HCT116 (cell line): ENCODE measurements around the gene TBC1D2. TPM values are rescaled to one million over a fixed set of nuclear protein-coding genes. Genes with fewer than 3 reads are reported as not detected.

Experiments
- ATAC-seq: fragments of 200-7000 bp; cut with Tn5 transposase; 2 replicates; pipeline ENCODE4 v1.9.1; 2020; ENCODE audit warnings: mild to moderate bottlenecking, moderate library complexity
- BruUV-seq: library from RNA; stranded (reverse); fragments of 400-500 nt; replicated peaks from 2 replicates; lab custom pipeline; 2021; lab: Mats Ljungman, UMichigan
- CTCF ChIA-PET: fragments of 300-600 bp; sonication (Branson Sonifier 250); formaldehyde crosslinking; loops from one replicate; lab custom pipeline; 2021; ENCODE audit warnings: antibody characterized with exemption; lab: Charles Lee
- POLR2A ChIA-PET: fragments of 300-600, 350-600 bp; sonication (Branson Sonifier 250); formaldehyde crosslinking; loops from one replicate; lab custom pipeline; 2021; ENCODE audit warnings: antibody characterized with exemption; lab: Charles Lee
- RAD21 ChIA-PET, 2 experiments: fragments of 300-600 bp; sonication (Branson Sonifier 250); formaldehyde crosslinking; loops; one replicate each; lab custom pipeline; 2023; ENCODE audit warnings: low total read pairs in 2 of 2; ENCODE audit not compliant: uncharacterized antibody in 2 of 2, unreplicated experiment in 2 of 2, low non-redundant PET in 1 of 2; lab: Charles Lee
- DNase-seq: peaks from one replicate; pipeline ENCODE4 v3.0.0-alpha.2; 2010; ENCODE audit warnings: low read depth, low spot score
- H2AFZ ChIP-seq: fragments of 200-600 bp; shearing (Covaris generic), sonication (generic); 2 replicates; pipeline ENCODE4 v1.6.1; 2017; ENCODE audit warnings: low read depth, mixed run types, mixed read lengths, antibody characterized with exemption, low read length; ENCODE audit not compliant: poor library complexity, severe bottlenecking
- H3K27ac ChIP-seq: 2 replicates; pipeline ENCODE4 v1.5.1; 2012; ENCODE audit warnings: low read depth, low read length
- H3K27me3 ChIP-seq: fragments of 200-600 bp; sonication (generic); 2 replicates; pipeline ENCODE4 v1.6.1; 2016; ENCODE audit warnings: mixed run types, low read length, mixed read lengths; ENCODE audit not compliant: insufficient read depth
- H3K36me3 ChIP-seq, 2 experiments: fragments of 200-500 bp in 1 of 2; fragments of 200-600 bp in 1 of 2; sonication (Bioruptor generic) in 1 of 2; sonication (generic) in 1 of 2; 2 replicates each; pipeline versions ENCODE4 v1.5.1 to v1.6.1; 2014 to 2016; ENCODE audit warnings: low read length in 2 of 2, inconsistent platforms in 1 of 2, mixed read lengths in 1 of 2, mixed run types in 1 of 2; ENCODE audit not compliant: insufficient read depth in 2 of 2, control insufficient read depth in 1 of 2
- H3K4me1 ChIP-seq, 2 experiments: fragments of 200-600 bp in 1 of 2; sonication (generic) in 1 of 2; 2 replicates each; pipeline versions ENCODE4 v1.5.1 to v1.6.1; 2012 to 2017; ENCODE audit warnings: low read length in 2 of 2, inconsistent platforms in 1 of 2, mild to moderate bottlenecking in 1 of 2, mixed read lengths in 1 of 2, mixed run types in 1 of 2, moderate library complexity in 1 of 2; ENCODE audit not compliant: insufficient read depth in 2 of 2, control insufficient read depth in 1 of 2
- H3K4me2 ChIP-seq: fragments of 200-600 bp; sonication (generic); 2 replicates; pipeline ENCODE4 v1.6.1; 2017; ENCODE audit warnings: mixed run types, low read length, mixed read lengths
- H3K4me3 ChIP-seq, 2 experiments: fragments of 200-600 bp in 1 of 2; sonication (generic) in 1 of 2; replicated peaks in 1 of 2; 2 replicates each; pipeline ENCODE4 v1.5.1; 2011 to 2016; ENCODE audit warnings: low read length in 2 of 2, control low read depth in 1 of 2, low read depth in 1 of 2, mild to moderate bottlenecking in 1 of 2, mixed read lengths in 1 of 2, mixed run types in 1 of 2
- H3K79me2 ChIP-seq: fragments of 200-600 bp; sonication (generic); 2 replicates; pipeline ENCODE4 v1.6.1; 2017; ENCODE audit warnings: mild to moderate bottlenecking, mixed run types, low read length, moderate library complexity, mixed read lengths; ENCODE audit not compliant: insufficient read depth
- H3K9ac ChIP-seq: fragments of 200-600 bp; sonication (generic); 2 replicates; pipeline ENCODE4 v1.6.1; 2016; ENCODE audit warnings: low read length, mixed read lengths
- H3K9me2 ChIP-seq: fragments of 200-600 bp; sonication (generic), shearing (Covaris generic); 2 replicates; pipeline ENCODE4 v1.6.1; 2017; ENCODE audit warnings: mixed run types, mild to moderate bottlenecking, moderate library complexity; ENCODE audit not compliant: insufficient read depth
- H3K9me3 ChIP-seq, 2 experiments: fragments of 200-500 bp in 1 of 2; fragments of 200-600 bp in 1 of 2; sonication (Bioruptor generic) in 1 of 2; sonication (generic) in 1 of 2; 2 replicates each; pipeline ENCODE4 v1.6.1; 2014 to 2017; ENCODE audit warnings: low read length in 2 of 2, mixed read lengths in 2 of 2, inconsistent platforms in 1 of 2, low read depth in 1 of 2, mild to moderate bottlenecking in 1 of 2, mixed run types in 1 of 2, moderate library complexity in 1 of 2; ENCODE audit not compliant: control insufficient read depth in 1 of 2, insufficient read depth in 1 of 2
- H4K20me1 ChIP-seq: fragments of 200-600 bp; sonication (generic), shearing (Covaris generic); 2 replicates; pipeline ENCODE4 v1.6.1; 2017; ENCODE audit warnings: mixed run types, mild to moderate bottlenecking, moderate library complexity; ENCODE audit not compliant: insufficient read depth
- CEBPB ChIP-seq: IDR thresholded peaks from 2 replicates; pipeline ENCODE4 v1.6.1; 2012; ENCODE audit warnings: low read depth
- EZH2 ChIP-seq: fragments of 200-600 bp; sonication (generic); IDR thresholded peaks from 2 replicates; pipeline ENCODE4 v1.6.1; 2017; ENCODE audit warnings: antibody characterized with exemption, mixed run types
- FOSL1 ChIP-seq: IDR thresholded peaks from 2 replicates; pipeline ENCODE4 v1.6.1; 2012; ENCODE audit warnings: low read depth
- JUND ChIP-seq: IDR thresholded peaks from 2 replicates; pipeline ENCODE4 v1.6.1; 2012
- POLR2AphosphoS5 ChIP-seq: IDR thresholded peaks from 2 replicates; pipeline ENCODE4 v1.6.1; 2011; ENCODE audit warnings: mild to moderate bottlenecking, low read depth, low read length, moderate library complexity
- RAD21 ChIP-seq: IDR thresholded peaks from 2 replicates; pipeline ENCODE4 v1.6.1; 2012; ENCODE audit warnings: low read depth, mild to moderate bottlenecking
- SIN3A ChIP-seq: IDR thresholded peaks from 2 replicates; pipeline ENCODE4 v1.6.1; 2012; ENCODE audit warnings: low read depth
- SP1 ChIP-seq: IDR thresholded peaks from 2 replicates; pipeline ENCODE4 v1.6.1; 2012; ENCODE audit warnings: low read depth
- TCF7L2 ChIP-seq: IDR thresholded peaks from 2 replicates; pipeline ENCODE4 v1.7.0; 2011; ENCODE audit warnings: borderline replicate concordance, inconsistent platforms; ENCODE audit not compliant: insufficient read depth, insufficient read length; ENCODE audit errors: extremely low read depth
- YY1 ChIP-seq: IDR thresholded peaks from 2 replicates; pipeline ENCODE4 v1.6.1; 2011; ENCODE audit warnings: low read length, low read depth, moderate library complexity, mild to moderate bottlenecking; ENCODE audit not compliant: insufficient replicate concordance; ENCODE audit errors: extremely low read depth
- ZBTB33 ChIP-seq: IDR thresholded peaks from 2 replicates; pipeline ENCODE4 v1.6.1; 2011; ENCODE audit warnings: mild to moderate bottlenecking, low read length, moderate library complexity; ENCODE audit not compliant: insufficient replicate concordance; ENCODE audit errors: extremely low read depth
- ZFX ChIP-seq: fragments of 450-650 bp; IDR thresholded peaks from 2 replicates; pipeline ENCODE4 v1.6.1; 2017
- intact Hi-C: fragments of 100-400 bp; cut with micrococcal nuclease; formaldehyde crosslinking; loops from 2 replicates; pipeline ENCODE4 v1.10.0; 2022
- total RNA-seq: library from RNA; stranded (reverse); gene quantifications from one replicate; pipeline ENCODE4 v1.2.1, GENCODE V29; 2021; ENCODE audit not compliant: unreplicated experiment
- TF ChIP-seq, protein P1 (sequence below), 3 experiments: fragments of 200-600 bp in 1 of 3; sonication (generic) in 1 of 3; IDR thresholded peaks in 2 of 3; conservative IDR thresholded peaks in 1 of 3; 2 replicates each; pipeline ENCODE4 v1.5.1; 2012 to 2017; ENCODE audit warnings: low read depth in 2 of 3, low read length in 2 of 3, antibody characterized with exemption in 1 of 3, borderline replicate concordance in 1 of 3, control low read depth in 1 of 3, mild to moderate bottlenecking in 1 of 3, mixed read lengths in 1 of 3, mixed run types in 1 of 3, moderate library complexity in 1 of 3; ENCODE audit not compliant: insufficient read depth in 1 of 3
- TF ChIP-seq, protein P2 (sequence below): IDR thresholded peaks from 2 replicates; pipeline ENCODE4 v1.6.1; 2012; ENCODE audit warnings: low read depth
- TF ChIP-seq, protein P3 (sequence below): IDR thresholded peaks from 2 replicates; pipeline ENCODE4 v1.6.1; 2012

TBC1D2 gene
- total RNA-seq, 1 experiment from 2014 or later = 9.8 TPM

DNA sequence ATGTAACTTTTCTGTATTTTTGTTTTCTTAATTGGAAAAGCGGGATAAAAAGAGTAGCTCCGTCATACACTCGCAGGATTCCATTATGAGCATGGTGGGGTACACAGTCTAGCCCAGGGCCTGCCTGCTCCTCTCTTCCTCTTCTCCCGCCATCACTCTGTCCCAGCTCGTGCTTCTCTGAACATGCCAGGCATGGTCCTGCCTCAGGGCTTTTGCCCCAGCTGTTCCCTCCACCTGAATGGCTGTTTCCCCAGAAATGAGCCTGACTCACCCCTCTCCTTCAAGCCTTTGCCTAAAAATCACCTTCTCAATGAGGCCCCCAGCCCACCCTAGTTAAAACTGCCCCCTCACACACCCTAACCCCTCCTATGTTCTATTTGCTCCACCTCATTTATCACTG is 67.5 kb downstream of the TBC1D2 start:
- intact Hi-C loops = no loop called here
- POLR2A ChIA-PET = no interaction called here

More for the DNA sequence above, 67.5 kb downstream of the TBC1D2 start:
- DNase-seq = no peak
- H3K4me1 ChIP-seq = peaks cover 4 to 25% of the 10 kb centered on the region in 2 experiments
- TF ChIP-seq SIN3A (no peak), EZH2 (no peak), ZBTB33 (no peak), CEBPB (no peak), ZFX (no peak), SP1 (no peak), JUND (no peak), RAD21 (no peak), FOSL1 (no peak), YY1 (no peak), TCF7L2 (no peak), POLR2AphosphoS5 (no peak)
- TF ChIP-seq, protein P1, sequence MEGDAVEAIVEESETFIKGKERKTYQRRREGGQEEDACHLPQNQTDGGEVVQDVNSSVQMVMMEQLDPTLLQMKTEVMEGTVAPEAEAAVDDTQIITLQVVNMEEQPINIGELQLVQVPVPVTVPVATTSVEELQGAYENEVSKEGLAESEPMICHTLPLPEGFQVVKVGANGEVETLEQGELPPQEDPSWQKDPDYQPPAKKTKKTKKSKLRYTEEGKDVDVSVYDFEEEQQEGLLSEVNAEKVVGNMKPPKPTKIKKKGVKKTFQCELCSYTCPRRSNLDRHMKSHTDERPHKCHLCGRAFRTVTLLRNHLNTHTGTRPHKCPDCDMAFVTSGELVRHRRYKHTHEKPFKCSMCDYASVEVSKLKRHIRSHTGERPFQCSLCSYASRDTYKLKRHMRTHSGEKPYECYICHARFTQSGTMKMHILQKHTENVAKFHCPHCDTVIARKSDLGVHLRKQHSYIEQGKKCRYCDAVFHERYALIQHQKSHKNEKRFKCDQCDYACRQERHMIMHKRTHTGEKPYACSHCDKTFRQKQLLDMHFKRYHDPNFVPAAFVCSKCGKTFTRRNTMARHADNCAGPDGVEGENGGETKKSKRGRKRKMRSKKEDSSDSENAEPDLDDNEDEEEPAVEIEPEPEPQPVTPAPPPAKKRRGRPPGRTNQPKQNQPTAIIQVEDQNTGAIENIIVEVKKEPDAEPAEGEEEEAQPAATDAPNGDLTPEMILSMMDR (IDR thresholded peaks at IDR 0.05 in 2 of 3, conservative IDR thresholded peaks at IDR 0.05 in 1 of 3; ENCODE audit: borderline replicate concordance in 1 of 3, insufficient read depth in 1 of 3, low read depth in 2 of 3, low read length in 2 of 3) = no peak
- TF ChIP-seq, protein P2, sequence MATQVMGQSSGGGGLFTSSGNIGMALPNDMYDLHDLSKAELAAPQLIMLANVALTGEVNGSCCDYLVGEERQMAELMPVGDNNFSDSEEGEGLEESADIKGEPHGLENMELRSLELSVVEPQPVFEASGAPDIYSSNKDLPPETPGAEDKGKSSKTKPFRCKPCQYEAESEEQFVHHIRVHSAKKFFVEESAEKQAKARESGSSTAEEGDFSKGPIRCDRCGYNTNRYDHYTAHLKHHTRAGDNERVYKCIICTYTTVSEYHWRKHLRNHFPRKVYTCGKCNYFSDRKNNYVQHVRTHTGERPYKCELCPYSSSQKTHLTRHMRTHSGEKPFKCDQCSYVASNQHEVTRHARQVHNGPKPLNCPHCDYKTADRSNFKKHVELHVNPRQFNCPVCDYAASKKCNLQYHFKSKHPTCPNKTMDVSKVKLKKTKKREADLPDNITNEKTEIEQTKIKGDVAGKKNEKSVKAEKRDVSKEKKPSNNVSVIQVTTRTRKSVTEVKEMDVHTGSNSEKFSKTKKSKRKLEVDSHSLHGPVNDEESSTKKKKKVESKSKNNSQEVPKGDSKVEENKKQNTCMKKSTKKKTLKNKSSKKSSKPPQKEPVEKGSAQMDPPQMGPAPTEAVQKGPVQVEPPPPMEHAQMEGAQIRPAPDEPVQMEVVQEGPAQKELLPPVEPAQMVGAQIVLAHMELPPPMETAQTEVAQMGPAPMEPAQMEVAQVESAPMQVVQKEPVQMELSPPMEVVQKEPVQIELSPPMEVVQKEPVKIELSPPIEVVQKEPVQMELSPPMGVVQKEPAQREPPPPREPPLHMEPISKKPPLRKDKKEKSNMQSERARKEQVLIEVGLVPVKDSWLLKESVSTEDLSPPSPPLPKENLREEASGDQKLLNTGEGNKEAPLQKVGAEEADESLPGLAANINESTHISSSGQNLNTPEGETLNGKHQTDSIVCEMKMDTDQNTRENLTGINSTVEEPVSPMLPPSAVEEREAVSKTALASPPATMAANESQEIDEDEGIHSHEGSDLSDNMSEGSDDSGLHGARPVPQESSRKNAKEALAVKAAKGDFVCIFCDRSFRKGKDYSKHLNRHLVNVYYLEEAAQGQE = no peak
- TF ChIP-seq, protein P3, sequence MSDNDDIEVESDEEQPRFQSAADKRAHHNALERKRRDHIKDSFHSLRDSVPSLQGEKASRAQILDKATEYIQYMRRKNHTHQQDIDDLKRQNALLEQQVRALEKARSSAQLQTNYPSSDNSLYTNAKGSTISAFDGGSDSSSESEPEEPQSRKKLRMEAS = no peak
- H3K9ac ChIP-seq = no peak overlapping the region
- no TSS peak for BruUV-seq
- H3K27me3 ChIP-seq = no peaks in the 10 kb centered on the region
- H3K4me3 ChIP-seq = no peak overlapping the region
- H2AFZ ChIP-seq = no peak overlapping the region
- no peak for ATAC-seq
- no peaks in the 10 kb centered on the region for H3K36me3 ChIP-seq
- H3K79me2 ChIP-seq = no peaks in the 10 kb centered on the region
- no peaks in the 10 kb centered on the region for H3K9me2 ChIP-seq
- H3K9me3 ChIP-seq = no peaks in the 10 kb centered on the region
- RAD21 ChIA-PET = no interaction called here
- no peak overlapping the region for H3K27ac ChIP-seq
- CTCF ChIA-PET = no interaction called here
- no peak overlapping the region for H3K4me2 ChIP-seq
- H4K20me1 ChIP-seq = no peaks in the 10 kb centered on the region
